CD14-positive monocyte (primary cell): ENCODE measurements around the gene SIRPB1. TPM values are rescaled to one million over a fixed set of nuclear protein-coding genes. Genes with fewer than 3 reads are reported as not detected.

Source experiments
- DNase-seq, 3 donors: peaks; one replicate each; pipeline ENCODE4 v3.0.0-alpha.2; 2011 to 2022
- H2AFZ ChIP-seq: 2 replicates; pipeline ENCODE4 v1.6.0; 2012; ENCODE audit warnings: mild to moderate bottlenecking, low read depth, low read length, inconsistent platforms; ENCODE audit not compliant: insufficient read depth, poor library complexity, severe bottlenecking
- H3K27ac ChIP-seq, 2 donors: 1 replicate in 1 of 2; 2 replicates in 1 of 2; pipeline ENCODE4 v1.5.1; 2012 to 2013; ENCODE audit warnings: low read length in 2 of 2, control low read depth in 1 of 2, inconsistent platforms in 1 of 2, low read depth in 1 of 2, mild to moderate bottlenecking in 1 of 2
- H3K27me3 ChIP-seq, 2 donors: one replicate each; pipeline versions ENCODE4 v1.6.0 to v1.6.1; 2011 to 2013; ENCODE audit warnings: low read length in 2 of 2; ENCODE audit not compliant: control insufficient read depth in 2 of 2, insufficient read depth in 2 of 2
- H3K36me3 ChIP-seq, 2 donors: replicated peaks in 1 of 2; 1 replicate in 1 of 2; 2 replicates in 1 of 2; pipeline versions ENCODE4 v1.5.1 to v1.6.1; 2012 to 2013; ENCODE audit warnings: low read length in 2 of 2, control low read depth in 1 of 2, inconsistent platforms in 1 of 2, mild to moderate bottlenecking in 1 of 2; ENCODE audit not compliant: insufficient read depth in 2 of 2, control insufficient read depth in 1 of 2
- H3K4me1 ChIP-seq, 2 donors: 1 replicate in 1 of 2; 2 replicates in 1 of 2; pipeline versions ENCODE4 v1.5.1 to v1.6.1; 2012 to 2013; ENCODE audit warnings: low read length in 2 of 2, control low read depth in 1 of 2, inconsistent platforms in 1 of 2, mild to moderate bottlenecking in 1 of 2, moderate library complexity in 1 of 2; ENCODE audit not compliant: insufficient read depth in 2 of 2, control insufficient read depth in 1 of 2
- H3K4me2 ChIP-seq: replicated peaks from 2 replicates; pipeline ENCODE3; 2012; ENCODE audit warnings: low read length, moderate library complexity, mild to moderate bottlenecking; ENCODE audit not compliant: poor library complexity, severe bottlenecking; ENCODE audit errors: extremely low read depth
- H3K4me3 ChIP-seq, 3 experiments: fragments of 200-600 bp in 1 of 3; sonication (generic) in 1 of 3; replicated peaks in 1 of 3; 1 replicate in 2 of 3; 2 replicates in 1 of 3; pipeline ENCODE4 v1.5.1; 2011 to 2013; ENCODE audit warnings: low read length in 3 of 3, mild to moderate bottlenecking in 3 of 3, control low read depth in 2 of 3, low read depth in 2 of 3, inconsistent platforms in 1 of 3, moderate library complexity in 1 of 3
- H3K79me2 ChIP-seq: 2 replicates; pipeline ENCODE4 v1.6.0; 2012; ENCODE audit warnings: mild to moderate bottlenecking, control low read depth, inconsistent platforms, low read length, moderate library complexity; ENCODE audit not compliant: insufficient read depth
- H3K9ac ChIP-seq: 2 replicates; pipeline ENCODE4 v1.6.0; 2017; ENCODE audit warnings: low read length, mild to moderate bottlenecking; ENCODE audit not compliant: insufficient read depth, poor library complexity, severe bottlenecking
- H3K9me3 ChIP-seq, 2 donors: replicated peaks in 1 of 2; 1 replicate in 1 of 2; 2 replicates in 1 of 2; pipeline versions ENCODE4 v1.5.1 to v1.6.1; 2012 to 2013; ENCODE audit warnings: low read length in 2 of 2, control low read depth in 1 of 2; ENCODE audit not compliant: control insufficient read depth in 1 of 2, insufficient read depth in 1 of 2
- H4K20me1 ChIP-seq: 2 replicates; pipeline ENCODE4 v1.6.0; 2012; ENCODE audit warnings: mild to moderate bottlenecking, low read length, control low read depth, moderate library complexity; ENCODE audit not compliant: insufficient read depth
- H3K27ac Mint-ChIP-seq, 7 donors: one replicate each; pipeline ENCODE4 v1.8.0; 2020; ENCODE audit warnings: mild to moderate bottlenecking in 7 of 7, mixed read lengths in 7 of 7, moderate library complexity in 6 of 7, inconsistent platforms in 2 of 7
- H3K27me3 Mint-ChIP-seq, 3 donors: one replicate each; pipeline ENCODE4 v1.8.0; 2021 to 2022; ENCODE audit warnings: low read depth in 3 of 3, mild to moderate bottlenecking in 3 of 3, mixed read lengths in 3 of 3, moderate library complexity in 3 of 3, inconsistent platforms in 1 of 3
- H3K36me3 Mint-ChIP-seq, 2 donors: one replicate each; pipeline ENCODE4 v1.8.0; 2020; ENCODE audit warnings: mixed read lengths in 2 of 2, inconsistent platforms in 1 of 2, mild to moderate bottlenecking in 1 of 2
- H3K4me1 Mint-ChIP-seq: one replicate; pipeline ENCODE4 v1.8.0; 2020; ENCODE audit warnings: mild to moderate bottlenecking, mixed read lengths
- H3K4me3 Mint-ChIP-seq, 2 donors: one replicate each; pipeline ENCODE4 v1.8.0; 2020; ENCODE audit warnings: mild to moderate bottlenecking in 2 of 2, mixed read lengths in 2 of 2, moderate library complexity in 1 of 2
- H3K9me3 Mint-ChIP-seq, 7 donors: one replicate each; pipeline ENCODE4 v1.8.0; 2020 to 2022; ENCODE audit warnings: mixed read lengths in 7 of 7, mild to moderate bottlenecking in 6 of 7, moderate library complexity in 6 of 7, inconsistent platforms in 2 of 7
- CTCF ChIP-seq: fragments of 200-600 bp; IDR thresholded peaks from one replicate; pipeline ENCODE4 v1.8.0; 2022; ENCODE audit warnings: antibody characterized with exemption, mild to moderate bottlenecking
- WGBS: methylation state at CpG from one replicate; pipeline ENCODE4 v1.1.5; 2013; ENCODE audit warnings: missing lambda C conversion rate; ENCODE audit not compliant: insufficient coverage; 5-methylcytosine and 5-hydroxymethylcytosine counted together
- intact Hi-C, 2 donors: fragments of 100-400 bp; cut with micrococcal nuclease; formaldehyde crosslinking; loops; one replicate each; pipeline versions ENCODE4 v1.15.0 to v1.15.1; 2023
- polyA plus RNA-seq, 3 donors: library from polyadenylated mRNA; depleted of rRNA in 1 of 3; unstranded in 2 of 3; stranded (reverse) in 1 of 3; fragments of 300-500 nt in 2 of 3; fragments of >200 nt in 1 of 3; fragmentation: Illumina TruSeq in 2 of 3; gene quantifications; 1 replicate in 2 of 3; 2 replicates in 1 of 3; pipeline ENCODE4 v1.2.3, GENCODE V29; 2012 to 2021

SIRPB1 gene
- polyA plus RNA-seq, 3 donors = 132 to 437 (median 137) TPM

GRCh38 chr20:1637755-1638154 lies 17.9 kb upstream of the SIRPB1 start:
- no peak overlapping the region for H3K9ac ChIP-seq
- Mint-ChIP-seq H3K36me3 (no peaks in the 10 kb centered on the region), H3K4me3 (no peak overlapping the region), H3K27ac (no peak overlapping the region), H3K4me1 (peaks cover 27% of the 10 kb centered on the region), H3K9me3 (peaks cover 0 to 5% (median 2%) of the 10 kb centered on the region in 7 donors), H3K27me3 (peaks cover 1 to 4% (median 2%) of the 10 kb centered on the region in 3 donors)
- no peaks in the 10 kb centered on the region for H3K9me3 ChIP-seq
- no peak overlapping the region for H3K4me2 ChIP-seq
- no peak for TF ChIP-seq CTCF
- no peak for DNase-seq
- H4K20me1 ChIP-seq = no peaks in the 10 kb centered on the region
- no peaks in the 10 kb centered on the region for H3K36me3 ChIP-seq
- intact Hi-C loops = no loop called here
- no CpG with 5 or more reads among the region's 2 CpGs for WGBS
- no peak overlapping the region for H2AFZ ChIP-seq
- H3K27me3 ChIP-seq = no peaks in the 10 kb centered on the region
- H3K4me3 ChIP-seq = no peak overlapping the region
- peaks cover 6 to 7% of the 10 kb centered on the region in 2 donors for H3K4me1 ChIP-seq
- no peaks in the 10 kb centered on the region for H3K79me2 ChIP-seq
- no peak overlapping the region for H3K27ac ChIP-seq

GRCh38 chr20:1637226-1637625 lies 17.4 kb upstream of the SIRPB1 start:
- Mint-ChIP-seq H3K4me1 (peaks cover 27% of the 10 kb centered on the region), H3K9me3 (peaks cover 0 to 5% (median 2%) of the 10 kb centered on the region in 7 donors), H3K36me3 (no peaks in the 10 kb centered on the region), H3K27me3 (peaks cover 1 to 4% (median 2%) of the 10 kb centered on the region in 3 donors), H3K4me3 (no peak overlapping the region), H3K27ac (no peak overlapping the region)
- Histone ChIP-seq H4K20me1 (no peaks in the 10 kb centered on the region), H3K79me2 (no peaks in the 10 kb centered on the region), H2AFZ (no peak overlapping the region), H3K9me3 (no peaks in the 10 kb centered on the region), H3K36me3 (no peaks in the 10 kb centered on the region), H3K27ac (no peak overlapping the region), H3K27me3 (no peaks in the 10 kb centered on the region), H3K4me3 (no peak overlapping the region), H3K9ac (no peak overlapping the region), H3K4me2 (no peak overlapping the region), H3K4me1 (peaks cover 6 to 7% of the 10 kb centered on the region in 2 donors)
- intact Hi-C loops = no loop called here
- no CpG with 5 or more reads among the region's 2 CpGs for WGBS
- DNase-seq = no peak
- no peak for TF ChIP-seq CTCF
